H1 (cell line): Measurements from ENCODE around the gene HSD17B2. TPM values are rescaled to one million over a fixed set of nuclear protein-coding genes. Genes with fewer than 3 reads are reported as not detected.

Source experiments
- CTBP2 ChIP-seq: IDR thresholded peaks from 2 replicates; pipeline ENCODE4 v1.7.0; 2011; ENCODE audit warnings: borderline replicate concordance, mild to moderate bottlenecking, moderate library complexity, mixed read lengths, low read length; ENCODE audit not compliant: insufficient read depth, insufficient read length
- FOSL1 ChIP-seq: IDR thresholded peaks from 2 replicates; pipeline ENCODE4 v1.6.1; 2011; ENCODE audit warnings: mild to moderate bottlenecking, low read depth, low read length, moderate library complexity; ENCODE audit not compliant: insufficient read depth
- TCF12 ChIP-seq: IDR thresholded peaks from 2 replicates; pipeline ENCODE4 v1.6.1; 2011; ENCODE audit warnings: low read depth, mild to moderate bottlenecking, low read length
- polyA plus RNA-seq, 7 experiments: library from polyadenylated mRNA; depleted of rRNA in 3 of 7; stranded (reverse) in 5 of 7; unstranded in 2 of 7; fragments of >200 nt in 5 of 7; fragments of 200-250 nt in 2 of 7; gene quantifications; 1 replicate in 5 of 7; 2 replicates in 1 of 7; 4 replicates in 1 of 7; pipeline versions ENCODE4 v1.2.1 to v1.2.3, GENCODE V29; 2011 to 2013; ENCODE audit warnings: missing spikeins in 2 of 7, mixed read lengths in 2 of 7
- total RNA-seq: library from RNA; stranded (reverse); fragmentation: NEBNext Ultra II Directional; extraction: Animal tissue kit (Norgen Biotek cat#: 25700); gene quantifications from 2 replicates; pipeline ENCODE4 v1.2.1, GENCODE V29; 2021

Gene HSD17B2
- total and polyA plus RNA-seq, 2 of the 8 experiments (the other 6 are each of a cell fraction or from before 2014, with no cell fraction given): not detected

DNA sequence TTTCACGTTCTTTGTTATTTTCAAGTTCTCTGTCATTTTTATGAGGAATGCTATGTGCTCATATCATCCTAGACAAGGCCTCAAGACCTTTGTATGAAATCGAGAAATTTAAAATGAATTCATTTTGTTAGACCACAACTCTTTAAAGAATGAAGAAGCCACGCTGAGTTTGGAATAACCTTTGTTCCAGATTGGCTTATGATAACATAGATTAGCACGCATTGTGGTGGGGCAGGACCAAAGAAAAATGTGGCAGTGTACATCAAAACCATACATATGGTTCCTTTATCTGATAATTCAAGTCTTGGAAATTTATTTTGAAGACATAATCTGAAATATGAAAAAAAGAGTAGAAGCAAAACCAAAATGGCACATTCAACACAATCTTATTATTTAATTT lies 2.2 kb downstream of the HSD17B2 start (continued):
- TF ChIP-seq TCF12 (no peak), FOSL1 (no peak), CTBP2 (no peak)
